ENCODE measurements around the gene CCR7. TPM values are rescaled to one million over a fixed set of nuclear protein-coding genes. Genes with fewer than 3 reads are reported as not detected.

CCR7 gene
- total RNA-seq, 1 donor from 2014 or later, result 1.1 TPM

GRCh38 chr17:40511667-40512220 is 53.5 kb downstream of the CCR7 start:
- H3K4me3 ChIP-seq, result no peak overlapping the region
- no peaks in the 10 kb centered on the region for H3K9me3 ChIP-seq
- no peak for TF ChIP-seq CTCF (IDR thresholded peaks at IDR 0.05)
- ATAC-seq (no peak), DNase-seq (peak; percentile 51)
- intact Hi-C loops (cut with DNase I), result no loop called here
- H3K4me1 ChIP-seq, result peaks cover 23% of the 10 kb centered on the region
- H3K36me3 ChIP-seq, result no peaks in the 10 kb centered on the region
- H3K27ac ChIP-seq, result no peak overlapping the region
- H3K27me3 ChIP-seq, result no peaks in the 10 kb centered on the region

- no peaks in the 10 kb centered on the region for H3K27me3 ChIP-seq
- intact Hi-C loops (cut with DNase I), result no loop called here
- H3K9me3 ChIP-seq, result no peaks in the 10 kb centered on the region
- H3K4me3 ChIP-seq, result no peak overlapping the region
- H3K27ac ChIP-seq, result no peak overlapping the region
- H3K36me3 ChIP-seq, result no peaks in the 10 kb centered on the region
- no peak for TF ChIP-seq CTCF (IDR thresholded peaks at IDR 0.05)
- DNase-seq, result no peak
- ATAC-seq, result no peak
- H3K4me1 ChIP-seq, result peaks cover 17% of the 10 kb centered on the region
Measured at GRCh38 chr17:40511136-40511535, 54.1 kb downstream of the CCR7 start.

GRCh38 chr17:40510328-40510648 is 55.0 kb downstream of the CCR7 start:
- Histone ChIP-seq H3K36me3 (no peaks in the 10 kb centered on the region), H3K9me3 (no peaks in the 10 kb centered on the region), H3K4me1 (peaks cover 11% of the 10 kb centered on the region), H3K27me3 (no peaks in the 10 kb centered on the region), H3K4me3 (no peak overlapping the region), H3K27ac (no peak overlapping the region)
- no peak for TF ChIP-seq CTCF (IDR thresholded peaks at IDR 0.05)
- intact Hi-C loops (cut with DNase I), result no loop called here
- DNase-seq (peak; percentile 43), ATAC-seq (no peak)

GRCh38 chr17:40509626-40510327 is 55.5 kb downstream of the CCR7 start:
- DNase-seq, result no peak
- no peak for TF ChIP-seq CTCF (IDR thresholded peaks at IDR 0.05)

GRCh38 chr17:40506786-40507185 is 58.5 kb downstream of the CCR7 start:
- intact Hi-C loops (cut with DNase I), result no loop called here
- Histone ChIP-seq H3K27me3 (no peaks in the 10 kb centered on the region), H3K4me1 (peaks cover 3% of the 10 kb centered on the region), H3K4me3 (no peak overlapping the region), H3K27ac (no peak overlapping the region), H3K36me3 (no peaks in the 10 kb centered on the region), H3K9me3 (no peaks in the 10 kb centered on the region)
- ATAC-seq (no peak), DNase-seq (no peak)
- TF ChIP-seq CTCF (IDR thresholded peaks at IDR 0.05), result no peak

More at GRCh38 chr17:40509626-40510327, 55.5 kb downstream of the CCR7 start:
- Histone ChIP-seq H3K27me3 (no peaks in the 10 kb centered on the region), H3K27ac (no peak overlapping the region), H3K9me3 (no peaks in the 10 kb centered on the region), H3K4me3 (no peak overlapping the region), H3K4me1 (peaks cover 9% of the 10 kb centered on the region), H3K36me3 (no peaks in the 10 kb centered on the region)
- intact Hi-C loops (cut with DNase I), result no loop called here
- ATAC-seq, result no peak

Other genes with a start within 250 kb of the CCR7 start
- gene GJD3, start 200.7 kb downstream of the CCR7 start, total RNA-seq, result 2.8 TPM
- gene TOP2A, start 147.6 kb downstream of the CCR7 start, total RNA-seq, result 3.3 TPM
- gene IGFBP4, start 122.0 kb downstream of the CCR7 start, total RNA-seq, result 381 TPM
- 0.78 TPM for gene TNS4, start 63.8 kb downstream of the CCR7 start, total RNA-seq
- 80.2 TPM for gene SMARCE1, start 82.3 kb upstream of the CCR7 start, total RNA-seq
- gene KRT222, start 99.7 kb upstream of the CCR7 start, total RNA-seq, result 1.3 TPM
- not detected for gene KRT24, start 138.3 kb upstream of the CCR7 start, total RNA-seq
- gene KRT25, start 189.9 kb upstream of the CCR7 start, total RNA-seq, result not detected
- gene KRT26, start 206.7 kb upstream of the CCR7 start, total RNA-seq, result not detected
- gene KRT27, start 217.1 kb upstream of the CCR7 start, total RNA-seq, result 0.55 TPM
- not detected for gene KRT28, start 234.5 kb upstream of the CCR7 start, total RNA-seq

Data from upper lobe of right lung (tissue), 1 donor.